ENCODE measurements around the gene RFPL2.
"Not testable (repeated sequence)": the region's sequence is repeated elsewhere in the genome, so short reads cannot be mapped to it uniquely, and the experiment has no call there.

RFPL2 gene

GRCh38 chr22:32160411-32160810 lies 44.5 kb downstream of the RFPL2 start:
- not testable (repeated sequence) for DNase-seq

GRCh38 chr22:32158712-32159533 lies 46.0 kb downstream of the RFPL2 start, which contains the start of gene C22orf42:
TSS of gene C22orf42 (minus strand) at chr22:32159303. CDS start at chr22:32159215, 88 bp downstream.
- DNase-seq, result no peak

GRCh38 chr22:32157632-32158031 lies 47.2 kb downstream of the RFPL2 start:
- DNase-seq, result not testable (repeated sequence)

- DNase-seq, result not testable (repeated sequence)
Observed at GRCh38 chr22:32154727-32155126, 50.1 kb downstream of the RFPL2 start.

GRCh38 chr22:32151641-32152040 lies 53.2 kb downstream of the RFPL2 start:
- DNase-seq, result not testable (repeated sequence)

- DNase-seq, result not testable (repeated sequence)
Observed at GRCh38 chr22:32150647-32151046, 54.2 kb downstream of the RFPL2 start.

- DNase-seq, result not testable (repeated sequence)
Observed at GRCh38 chr22:32148372-32148771, 56.5 kb downstream of the RFPL2 start.

GRCh38 chr22:32147128-32147527 lies 57.7 kb downstream of the RFPL2 start:
- not testable (repeated sequence) for DNase-seq

- no peak for DNase-seq
Observed at GRCh38 chr22:32144496-32145274, 60.2 kb downstream of the RFPL2 start.

GRCh38 chr22:32142600-32142999 lies 62.3 kb downstream of the RFPL2 start:
- no peak for DNase-seq

- DNase-seq, result not testable (repeated sequence)
Observed at GRCh38 chr22:32140688-32141087, 64.2 kb downstream of the RFPL2 start.

All from NCI-H2029 (cell line).